Midbrain (tissue), 1 donor: Measurements from ENCODE around the gene ZNF197.
"Not testable (repeated sequence)": the region's sequence is repeated elsewhere in the genome, so short reads cannot be mapped to it uniquely, and the experiment has no call there.

Source experiments
- DNase-seq: peaks from one replicate; lab custom pipeline; 2025; lab: John Stamatoyannopoulos, UW

The ZNF197 gene

GRCh38 chr3:44624749-44625480, at the start of gene ZNF197:
TSS of gene ZNF197 (plus strand) at chr3:44625036. CDS start at chr3:44629155, 4,119 bp downstream.
- DNase-seq, result peak; percentile 92

GRCh38 chr3:44576613-44577012, 48.2 kb upstream of the ZNF197 start:
- no peak for DNase-seq

GRCh38 chr3:44577354-44577952, 47.4 kb upstream of the ZNF197 start:
- not testable (repeated sequence) for DNase-seq

- not testable (repeated sequence) for DNase-seq
Observed at GRCh38 chr3:44578316-44578715, 46.5 kb upstream of the ZNF197 start.

- DNase-seq, result not testable (repeated sequence)
Observed at GRCh38 chr3:44578924-44579515, 45.8 kb upstream of the ZNF197 start.

GRCh38 chr3:44579749-44580148, 45.1 kb upstream of the ZNF197 start:
- not testable (repeated sequence) for DNase-seq

GRCh38 chr3:44580971-44581370, 43.9 kb upstream of the ZNF197 start:
- DNase-seq, result not testable (repeated sequence)

GRCh38 chr3:44584646-44585501, 40.0 kb upstream of the ZNF197 start, which contains the start of gene ZNF660:
TSS of gene ZNF660 (plus strand) at chr3:44584964. CDS start at chr3:44594194, 9,230 bp downstream.
- DNase-seq, result peak; percentile 84

GRCh38 chr3:44596621-44597020, 28.2 kb upstream of the ZNF197 start:
- no peak for DNase-seq

GRCh38 chr3:44601749-44602148, 23.1 kb upstream of the ZNF197 start:
- DNase-seq, result no peak

GRCh38 chr3:44612678-44613077, 12.2 kb upstream of the ZNF197 start:
- DNase-seq, result no peak

- DNase-seq, result no peak
Observed at GRCh38 chr3:44628716-44629115, 3.9 kb downstream of the ZNF197 start.

GRCh38 chr3:44632193-44632592, 7.4 kb downstream of the ZNF197 start:
- no peak for DNase-seq

GRCh38 chr3:44642337-44642736, 17.5 kb downstream of the ZNF197 start:
- DNase-seq, result no peak

- no peak for DNase-seq
Observed at GRCh38 chr3:44643024-44643423, 18.2 kb downstream of the ZNF197 start.

- no peak for DNase-seq
Observed at GRCh38 chr3:44647771-44648170, 22.9 kb downstream of the ZNF197 start.

- DNase-seq, result peak; percentile 87
Observed at GRCh38 chr3:44648564-44649229, 23.9 kb downstream of the ZNF197 start, which contains the start of gene ZNF35. TSS of gene ZNF35 (plus strand) at chr3:44648732. CDS start at chr3:44651068, 2,336 bp downstream.

GRCh38 chr3:44649709-44650108, 24.9 kb downstream of the ZNF197 start:
- no peak for DNase-seq

- DNase-seq, result no peak
Observed at GRCh38 chr3:44654039-44654438, 29.2 kb downstream of the ZNF197 start.

- no peak for DNase-seq
Observed at GRCh38 chr3:44659015-44659414, 34.2 kb downstream of the ZNF197 start.

GRCh38 chr3:44659434-44659833, 34.6 kb downstream of the ZNF197 start:
- DNase-seq, result no peak
